HCT116 (cell line): ENCODE data around the gene SSTR3. TPM values are rescaled to one million over a fixed set of nuclear protein-coding genes. Genes with fewer than 3 reads are reported as not detected.

ENCODE experiments used
- ATAC-seq: fragments of 200-7000 bp; cut with Tn5 transposase; 2 replicates; pipeline ENCODE4 v1.9.1; 2020; ENCODE audit warnings: mild to moderate bottlenecking, moderate library complexity
- BruUV-seq: library from RNA; stranded (reverse); fragments of 400-500 nt; replicated peaks from 2 replicates; lab custom pipeline; 2021; lab: Mats Ljungman, UMichigan
- CTCF ChIA-PET: fragments of 300-600 bp; sonication (Branson Sonifier 250); formaldehyde crosslinking; loops from one replicate; lab custom pipeline; 2021; ENCODE audit warnings: antibody characterized with exemption; lab: Charles Lee
- POLR2A ChIA-PET: fragments of 300-600, 350-600 bp; sonication (Branson Sonifier 250); formaldehyde crosslinking; loops from one replicate; lab custom pipeline; 2021; ENCODE audit warnings: antibody characterized with exemption; lab: Charles Lee
- RAD21 ChIA-PET, 2 experiments: fragments of 300-600 bp; sonication (Branson Sonifier 250); formaldehyde crosslinking; loops; one replicate each; lab custom pipeline; 2023; ENCODE audit warnings: low total read pairs in 2 of 2; ENCODE audit not compliant: uncharacterized antibody in 2 of 2, unreplicated experiment in 2 of 2, low non-redundant PET in 1 of 2; lab: Charles Lee
- DNase-seq: peaks from one replicate; pipeline ENCODE4 v3.0.0-alpha.2; 2010; ENCODE audit warnings: low read depth, low spot score
- H2AFZ ChIP-seq: fragments of 200-600 bp; shearing (Covaris generic), sonication (generic); 2 replicates; pipeline ENCODE4 v1.6.1; 2017; ENCODE audit warnings: low read depth, mixed run types, mixed read lengths, antibody characterized with exemption, low read length; ENCODE audit not compliant: poor library complexity, severe bottlenecking
- H3K27ac ChIP-seq: 2 replicates; pipeline ENCODE4 v1.5.1; 2012; ENCODE audit warnings: low read depth, low read length
- H3K27me3 ChIP-seq: fragments of 200-600 bp; sonication (generic); 2 replicates; pipeline ENCODE4 v1.6.1; 2016; ENCODE audit warnings: mixed run types, low read length, mixed read lengths; ENCODE audit not compliant: insufficient read depth
- H3K36me3 ChIP-seq, 2 experiments: fragments of 200-500 bp in 1 of 2; fragments of 200-600 bp in 1 of 2; sonication (Bioruptor generic) in 1 of 2; sonication (generic) in 1 of 2; 2 replicates each; pipeline versions ENCODE4 v1.5.1 to v1.6.1; 2014 to 2016; ENCODE audit warnings: low read length in 2 of 2, inconsistent platforms in 1 of 2, mixed read lengths in 1 of 2, mixed run types in 1 of 2; ENCODE audit not compliant: insufficient read depth in 2 of 2, control insufficient read depth in 1 of 2
- H3K4me1 ChIP-seq, 2 experiments: fragments of 200-600 bp in 1 of 2; sonication (generic) in 1 of 2; 2 replicates each; pipeline versions ENCODE4 v1.5.1 to v1.6.1; 2012 to 2017; ENCODE audit warnings: low read length in 2 of 2, inconsistent platforms in 1 of 2, mild to moderate bottlenecking in 1 of 2, mixed read lengths in 1 of 2, mixed run types in 1 of 2, moderate library complexity in 1 of 2; ENCODE audit not compliant: insufficient read depth in 2 of 2, control insufficient read depth in 1 of 2
- H3K4me2 ChIP-seq: fragments of 200-600 bp; sonication (generic); 2 replicates; pipeline ENCODE4 v1.6.1; 2017; ENCODE audit warnings: mixed run types, low read length, mixed read lengths
- H3K4me3 ChIP-seq, 2 experiments: fragments of 200-600 bp in 1 of 2; sonication (generic) in 1 of 2; replicated peaks in 1 of 2; 2 replicates each; pipeline ENCODE4 v1.5.1; 2011 to 2016; ENCODE audit warnings: low read length in 2 of 2, control low read depth in 1 of 2, low read depth in 1 of 2, mild to moderate bottlenecking in 1 of 2, mixed read lengths in 1 of 2, mixed run types in 1 of 2
- H3K79me2 ChIP-seq: fragments of 200-600 bp; sonication (generic); 2 replicates; pipeline ENCODE4 v1.6.1; 2017; ENCODE audit warnings: mild to moderate bottlenecking, mixed run types, low read length, moderate library complexity, mixed read lengths; ENCODE audit not compliant: insufficient read depth
- H3K9ac ChIP-seq: fragments of 200-600 bp; sonication (generic); 2 replicates; pipeline ENCODE4 v1.6.1; 2016; ENCODE audit warnings: low read length, mixed read lengths
- H3K9me2 ChIP-seq: fragments of 200-600 bp; sonication (generic), shearing (Covaris generic); 2 replicates; pipeline ENCODE4 v1.6.1; 2017; ENCODE audit warnings: mixed run types, mild to moderate bottlenecking, moderate library complexity; ENCODE audit not compliant: insufficient read depth
- H3K9me3 ChIP-seq, 2 experiments: fragments of 200-500 bp in 1 of 2; fragments of 200-600 bp in 1 of 2; sonication (Bioruptor generic) in 1 of 2; sonication (generic) in 1 of 2; 2 replicates each; pipeline ENCODE4 v1.6.1; 2014 to 2017; ENCODE audit warnings: low read length in 2 of 2, mixed read lengths in 2 of 2, inconsistent platforms in 1 of 2, low read depth in 1 of 2, mild to moderate bottlenecking in 1 of 2, mixed run types in 1 of 2, moderate library complexity in 1 of 2; ENCODE audit not compliant: control insufficient read depth in 1 of 2, insufficient read depth in 1 of 2
- H4K20me1 ChIP-seq: fragments of 200-600 bp; sonication (generic), shearing (Covaris generic); 2 replicates; pipeline ENCODE4 v1.6.1; 2017; ENCODE audit warnings: mixed run types, mild to moderate bottlenecking, moderate library complexity; ENCODE audit not compliant: insufficient read depth
- EZH2phosphoT487 ChIP-seq: fragments of 200-600 bp; IDR thresholded peaks from 2 replicates; pipeline ENCODE4 v1.6.1; 2018; ENCODE audit warnings: antibody characterized with exemption, borderline replicate concordance
- MAX ChIP-seq: IDR thresholded peaks from 2 replicates; pipeline ENCODE4 v1.6.1; 2012
- REST ChIP-seq: IDR thresholded peaks from 2 replicates; pipeline ENCODE4 v1.6.1; 2012; ENCODE audit warnings: low read depth
- SP1 ChIP-seq: IDR thresholded peaks from 2 replicates; pipeline ENCODE4 v1.6.1; 2012; ENCODE audit warnings: low read depth
- YY1 ChIP-seq: IDR thresholded peaks from 2 replicates; pipeline ENCODE4 v1.6.1; 2011; ENCODE audit warnings: low read length, low read depth, moderate library complexity, mild to moderate bottlenecking; ENCODE audit not compliant: insufficient replicate concordance; ENCODE audit errors: extremely low read depth
- ZBTB33 ChIP-seq: IDR thresholded peaks from 2 replicates; pipeline ENCODE4 v1.6.1; 2011; ENCODE audit warnings: mild to moderate bottlenecking, low read length, moderate library complexity; ENCODE audit not compliant: insufficient replicate concordance; ENCODE audit errors: extremely low read depth
- intact Hi-C: fragments of 100-400 bp; cut with micrococcal nuclease; formaldehyde crosslinking; loops from 2 replicates; pipeline ENCODE4 v1.10.0; 2022
- total RNA-seq: library from RNA; stranded (reverse); gene quantifications from one replicate; pipeline ENCODE4 v1.2.1, GENCODE V29; 2021; ENCODE audit not compliant: unreplicated experiment
- TF ChIP-seq, protein P1 (sequence below), 3 experiments: fragments of 200-600 bp in 1 of 3; sonication (generic) in 1 of 3; IDR thresholded peaks in 2 of 3; conservative IDR thresholded peaks in 1 of 3; 2 replicates each; pipeline ENCODE4 v1.5.1; 2012 to 2017; ENCODE audit warnings: low read depth in 2 of 3, low read length in 2 of 3, antibody characterized with exemption in 1 of 3, borderline replicate concordance in 1 of 3, control low read depth in 1 of 3, mild to moderate bottlenecking in 1 of 3, mixed read lengths in 1 of 3, mixed run types in 1 of 3, moderate library complexity in 1 of 3; ENCODE audit not compliant: insufficient read depth in 1 of 3

The SSTR3 gene
- total RNA-seq, 1 experiment from 2014 or later, result not detected

DNA sequence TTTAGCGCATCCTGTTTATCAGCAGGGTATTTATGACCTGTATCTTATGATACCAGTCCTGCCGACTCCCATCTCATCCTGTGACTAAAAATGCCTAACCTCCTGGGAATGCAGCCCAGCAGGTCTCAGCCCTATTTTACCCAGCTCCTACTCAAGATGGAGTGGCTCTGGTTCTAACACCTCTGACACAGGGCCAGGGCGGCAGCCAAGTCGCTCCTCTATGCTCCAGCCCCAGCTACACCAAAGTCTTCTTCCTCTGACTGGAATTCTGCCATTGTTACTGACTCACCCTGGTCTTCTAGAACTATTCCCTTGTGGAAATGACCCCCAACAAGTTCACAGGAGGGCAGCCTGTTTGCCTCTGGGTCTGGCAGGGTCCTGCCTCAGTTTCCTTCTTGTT is 16.4 kb downstream of the SSTR3 start:
- Histone ChIP-seq H3K4me1 (peaks cover 42 to 93% of the 10 kb centered on the region in 2 experiments), H4K20me1 (no peaks in the 10 kb centered on the region), H2AFZ (no peak overlapping the region), H3K4me3 (0 out of 4 replicates have a peak overlapping the region, but pooled peaks of 1 of the 2 experiments have one; percentile 77), H3K27ac (peak overlapping the region; percentile 94), H3K9me2 (no peaks in the 10 kb centered on the region), H3K9me3 (no peaks in the 10 kb centered on the region), H3K9ac (peak overlapping the region; percentile 93), H3K79me2 (no peaks in the 10 kb centered on the region), H3K36me3 (no peaks in the 10 kb centered on the region), H3K4me2 (peak overlapping the region; percentile 94), H3K27me3 (no peaks in the 10 kb centered on the region)
- ATAC-seq, result no peak
- DNase-seq, result no peak
- CTCF ChIA-PET, result no interaction called here
- POLR2A ChIA-PET, result no interaction called here
- intact Hi-C loops, result loop anchor here (10.0 kb wide), 2 partner anchors 61 to 341 kb away; no protein-coding TSS in a partner anchor
- RAD21 ChIA-PET, result no interaction called here
- no TSS peak for BruUV-seq
- TF ChIP-seq YY1, result peak; percentile 51
- no peak for TF ChIP-seq ZBTB33

DNA sequence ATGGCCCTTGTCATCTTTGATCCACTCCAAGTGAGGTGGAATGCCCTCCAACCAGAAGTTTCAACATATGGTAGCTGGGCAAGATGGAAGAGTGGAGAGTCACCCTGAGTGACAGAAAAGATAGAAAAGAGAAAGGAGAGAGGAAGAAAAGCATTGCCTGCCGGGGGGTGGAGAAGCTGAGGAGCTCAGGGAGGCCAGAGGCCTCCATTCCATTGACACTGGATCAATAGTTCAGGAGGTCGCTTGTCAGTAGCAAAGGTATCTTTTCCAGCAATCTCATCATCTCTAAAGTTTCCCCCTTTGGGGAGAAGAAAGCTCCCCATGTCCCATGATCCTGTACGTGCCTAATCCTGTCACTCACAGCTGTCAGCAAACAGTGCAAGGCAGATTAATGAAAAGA is 17.5 kb downstream of the SSTR3 start:
- intact Hi-C loops, result loop anchor here (10.0 kb wide), 2 partner anchors 60 to 340 kb away; no protein-coding TSS in a partner anchor
- Histone ChIP-seq H3K79me2 (no peaks in the 10 kb centered on the region), H3K4me1 (peaks cover 51 to 93% of the 10 kb centered on the region in 2 experiments), H2AFZ (no peak overlapping the region), H3K9ac (no peak overlapping the region), H3K27me3 (no peaks in the 10 kb centered on the region), H3K4me3 (no peak overlapping the region), H3K36me3 (no peaks in the 10 kb centered on the region), H3K4me2 (no peak overlapping the region), H4K20me1 (no peaks in the 10 kb centered on the region), H3K9me2 (no peaks in the 10 kb centered on the region), H3K27ac (no peak overlapping the region), H3K9me3 (no peaks in the 10 kb centered on the region)
- ATAC-seq (no peak), DNase-seq (no peak)
- ChIA-PET POLR2A (no interaction called here), RAD21 (no interaction called here), CTCF (no interaction called here)
- TF ChIP-seq, protein P1, sequence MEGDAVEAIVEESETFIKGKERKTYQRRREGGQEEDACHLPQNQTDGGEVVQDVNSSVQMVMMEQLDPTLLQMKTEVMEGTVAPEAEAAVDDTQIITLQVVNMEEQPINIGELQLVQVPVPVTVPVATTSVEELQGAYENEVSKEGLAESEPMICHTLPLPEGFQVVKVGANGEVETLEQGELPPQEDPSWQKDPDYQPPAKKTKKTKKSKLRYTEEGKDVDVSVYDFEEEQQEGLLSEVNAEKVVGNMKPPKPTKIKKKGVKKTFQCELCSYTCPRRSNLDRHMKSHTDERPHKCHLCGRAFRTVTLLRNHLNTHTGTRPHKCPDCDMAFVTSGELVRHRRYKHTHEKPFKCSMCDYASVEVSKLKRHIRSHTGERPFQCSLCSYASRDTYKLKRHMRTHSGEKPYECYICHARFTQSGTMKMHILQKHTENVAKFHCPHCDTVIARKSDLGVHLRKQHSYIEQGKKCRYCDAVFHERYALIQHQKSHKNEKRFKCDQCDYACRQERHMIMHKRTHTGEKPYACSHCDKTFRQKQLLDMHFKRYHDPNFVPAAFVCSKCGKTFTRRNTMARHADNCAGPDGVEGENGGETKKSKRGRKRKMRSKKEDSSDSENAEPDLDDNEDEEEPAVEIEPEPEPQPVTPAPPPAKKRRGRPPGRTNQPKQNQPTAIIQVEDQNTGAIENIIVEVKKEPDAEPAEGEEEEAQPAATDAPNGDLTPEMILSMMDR (IDR thresholded peaks at IDR 0.05 in 2 of 3, conservative IDR thresholded peaks at IDR 0.05 in 1 of 3; ENCODE audit: borderline replicate concordance in 1 of 3, insufficient read depth in 1 of 3, low read depth in 2 of 3, low read length in 2 of 3), result no peak
- TF ChIP-seq MAX (no peak), REST (no peak), EZH2phosphoT487 (no peak), ZBTB33 (no peak), SP1 (no peak)
- no TSS peak for BruUV-seq
